Measurements from ENCODE around the gene TANC2. TPM values are rescaled to one million over a fixed set of nuclear protein-coding genes. Genes with fewer than 3 reads are reported as not detected.

Gene TANC2
- polyA plus RNA-seq, 2 of the 4 experiments (the other 2 are of a cell fraction), result 16.3 to 33.7 TPM

GRCh38 chr17:62916684-62917571 is 49.1 kb upstream of the TANC2 start:
- 70% methylated on average over 9 of the region's 9 CpGs for WGBS (ENCODE audit: missing lambda C conversion rate)
- CTCF ChIA-PET, result interaction anchor here (0.6 to 2.7 kb wide), 2 partner anchors 11 to 42 kb away, joined by 3 to 12 read pairs; no protein-coding TSS in a partner anchor
- Histone ChIP-seq H3K4me1 (0 out of 3 replicates have a peak, but pooled peaks cover 4% of the 10 kb centered on the region), H3K4me3 (no peak overlapping the region), H3K4me2 (no peak overlapping the region), H3K9me3 (peaks cover 9% of the 10 kb centered on the region; the same call in 1 of the 3 replicates), H3K27ac (no peak overlapping the region)
- ATAC-seq (no peak), FAIRE-seq (no peak), DNase-seq (ENCODE audit: low read depth in 1 of 2, low spot score in 1 of 2) (no peak)
- POLR2A ChIA-PET, result no interaction called here
- no peak for TF ChIP-seq ZFP36 (IDR thresholded peaks at IDR 0.05; ENCODE audit: borderline replicate concordance, partially characterized antibody)
- TF ChIP-seq CEBPB (IDR thresholded peaks at IDR 0.05), result peak; percentile 83 to 86

- FAIRE-seq (no peak), DNase-seq (ENCODE audit: low read depth in 1 of 2, low spot score in 1 of 2) (peak in 1 of 2 experiments; percentile 23), ATAC-seq (peak in 1 of 2 experiments; percentile 51; a peak in 3 of 6 replicates)
- H3K4me3 ChIP-seq, result no peak overlapping the region
- no peak overlapping the region for H3K4me2 ChIP-seq
- 67% methylated on average over 1 of the region's 1 CpG for WGBS (ENCODE audit: missing lambda C conversion rate)
- ChIA-PET CTCF (interaction anchor here (0.8 to 2.7 kb wide), 3 partner anchors 9 to 17 kb away, joined by 3 to 12 read pairs (median 6); no protein-coding TSS in a partner anchor), POLR2A (no interaction called here)
- no peak for TF ChIP-seq HOXA7 (CRISPR knock-in tag; IDR thresholded peaks at IDR 0.05)
- TF ChIP-seq PBX3 (IDR thresholded peaks at IDR 0.05), result no peak
- peak; percentile 30; the same call in 1 of the 2 replicates for TF ChIP-seq NFE2L2 (conservative IDR thresholded peaks at IDR 0.05; ENCODE audit: low read length)
- TF ChIP-seq EP300 (IDR thresholded peaks at IDR 0.05), result no peak
- TF ChIP-seq ZNF302 (CRISPR knock-in tag; IDR thresholded peaks at IDR 0.05), result no peak
- H3K27ac ChIP-seq, result no peak overlapping the region
- no peaks in the 10 kb centered on the region for H3K9me3 ChIP-seq
- H3K4me1 ChIP-seq, result peaks cover 11% of the 10 kb centered on the region; the same call in 2 of the 3 replicates
Measured at GRCh38 chr17:62919388-62919787, 46.6 kb upstream of the TANC2 start.

- ATAC-seq (no peak), DNase-seq (ENCODE audit: low read depth in 1 of 2, low spot score in 1 of 2) (no peak), FAIRE-seq (no peak)
- H3K27ac ChIP-seq, result no peak overlapping the region
- H3K4me2 ChIP-seq, result no peak overlapping the region
- H3K9me3 ChIP-seq, result no peaks in the 10 kb centered on the region
- no peak for TF ChIP-seq GATA3 (IDR thresholded peaks at IDR 0.05; ENCODE audit: borderline replicate concordance)
- no peak for TF ChIP-seq JUN (IDR thresholded peaks at IDR 0.05)
- ChIA-PET POLR2A (no interaction called here), CTCF (interaction anchor here (0.7 to 2.1 kb wide), 6 partner anchors 10 to 47 kb away, joined by 3 to 6 read pairs (median 4); no protein-coding TSS in a partner anchor)
- H3K4me3 ChIP-seq, result no peak overlapping the region
- 11% methylated on average over 1 of the region's 1 CpG for WGBS (ENCODE audit: missing lambda C conversion rate)
- H3K4me1 ChIP-seq, result peaks cover 11% of the 10 kb centered on the region; the same call in 2 of the 3 replicates
Measured at GRCh38 chr17:62920300-62920699, 45.7 kb upstream of the TANC2 start.

- no peak for ATAC-seq
- Histone ChIP-seq H3K27ac (no peak overlapping the region), H3K4me1 (peaks cover 11% of the 10 kb centered on the region; the same call in 2 of the 3 replicates), H3K9me3 (no peaks in the 10 kb centered on the region), H3K4me2 (no peak overlapping the region), H3K4me3 (no peak overlapping the region)
- no peak for TF ChIP-seq SMC3 (IDR thresholded peaks at IDR 0.05)
- no peak for TF ChIP-seq SREBF2 (IDR thresholded peaks at IDR 0.05)
- TF ChIP-seq MAX (IDR thresholded peaks at IDR 0.05), result no peak
- no peak for TF ChIP-seq ZFP36 (IDR thresholded peaks at IDR 0.05; ENCODE audit: borderline replicate concordance, partially characterized antibody)
- TF ChIP-seq NFE2L2 (conservative IDR thresholded peaks at IDR 0.05; ENCODE audit: low read length), result no peak
- TF ChIP-seq HOXB13 (CRISPR knock-in tag; IDR thresholded peaks at IDR 0.05; ENCODE audit: low read depth), result no peak
- TF ChIP-seq MAZ (IDR thresholded peaks at IDR 0.05; ENCODE audit: borderline replicate concordance, low read depth, low read length), result no peak
- no peak for TF ChIP-seq PBX3 (IDR thresholded peaks at IDR 0.05)
- TF ChIP-seq GATA3 (IDR thresholded peaks at IDR 0.05; ENCODE audit: borderline replicate concordance), result no peak
- TF ChIP-seq HES2 (IDR thresholded peaks at IDR 0.05), result no peak
- DNase-seq (ENCODE audit: low read depth in 1 of 2, low spot score in 1 of 2), result no peak
- ChIA-PET CTCF (interaction anchor here (1.3 kb wide), 1 partner anchor 17 kb away, joined by 4 read pairs; no protein-coding TSS in a partner anchor), POLR2A (no interaction called here)
- FAIRE-seq, result peak; percentile 28
- 87% methylated on average over 8 of the region's 8 CpGs for WGBS (ENCODE audit: missing lambda C conversion rate)
Measured at GRCh38 chr17:62921817-62922216, 44.2 kb upstream of the TANC2 start.
